ENCODE results near the gene CHPT1.

The CHPT1 gene

GRCh38 chr12:101738920-101739665 lies 41.7 kb downstream of the CHPT1 start, which contains the start of gene SYCP3:
TSS of gene SYCP3 (minus strand) at chr12:101739462. CDS start at chr12:101737935, 1,527 bp downstream.
- no peak for DNase-seq (ENCODE audit: low read depth)
- no peak within 1 kb of the TSS for H3K4me3 ChIP-seq (ENCODE audit: low read length)
- no peak for TF ChIP-seq CTCF (conservative IDR thresholded peaks at IDR 0.05; ENCODE audit: low read length)

GRCh38 chr12:101740566-101740965 lies 43.1 kb downstream of the CHPT1 start:
- no peak overlapping the region for H3K4me3 ChIP-seq (ENCODE audit: low read length)
- DNase-seq (ENCODE audit: low read depth) = no peak
- TF ChIP-seq CTCF (conservative IDR thresholded peaks at IDR 0.05; ENCODE audit: low read length) = no peak

GRCh38 chr12:101740980-101741379 lies 43.5 kb downstream of the CHPT1 start:
- no peak for TF ChIP-seq CTCF (conservative IDR thresholded peaks at IDR 0.05; ENCODE audit: low read length)
- no peak overlapping the region for H3K4me3 ChIP-seq (ENCODE audit: low read length)
- DNase-seq (ENCODE audit: low read depth) = no peak

- no peak for TF ChIP-seq CTCF (conservative IDR thresholded peaks at IDR 0.05; ENCODE audit: low read length)
- DNase-seq (ENCODE audit: low read depth) = peak; percentile 49
- H3K4me3 ChIP-seq (ENCODE audit: low read length) = no peak overlapping the region
These were observed 45.8 kb downstream of the CHPT1 start for GRCh38 chr12:101743242-101743641.

- H3K4me3 ChIP-seq (ENCODE audit: low read length) = no peak overlapping the region
- TF ChIP-seq CTCF (conservative IDR thresholded peaks at IDR 0.05; ENCODE audit: low read length) = no peak
- peak; percentile 9 for DNase-seq (ENCODE audit: low read depth)
These were observed 46.5 kb downstream of the CHPT1 start for GRCh38 chr12:101743724-101744472.

GRCh38 chr12:101745481-101745880 lies 48.0 kb downstream of the CHPT1 start:
- DNase-seq (ENCODE audit: low read depth) = no peak
- no peak overlapping the region for H3K4me3 ChIP-seq (ENCODE audit: low read length)
- TF ChIP-seq CTCF (conservative IDR thresholded peaks at IDR 0.05; ENCODE audit: low read length) = no peak

- TF ChIP-seq CTCF (conservative IDR thresholded peaks at IDR 0.05; ENCODE audit: low read length) = no peak
- no peak overlapping the region for H3K4me3 ChIP-seq (ENCODE audit: low read length)
- no peak for DNase-seq (ENCODE audit: low read depth)
These were observed 48.8 kb downstream of the CHPT1 start for GRCh38 chr12:101746196-101746595.

Data from AG10803 (cell line).